ENCODE results near the gene DDX46. TPM values are rescaled to one million over a fixed set of nuclear protein-coding genes. Genes with fewer than 3 reads are reported as not detected.
"Not testable (repeated sequence)": the region's sequence is repeated elsewhere in the genome, so short reads cannot be mapped to it uniquely, and the experiment has no call there.

DDX46 gene
- total RNA-seq, 1 donor from 2014 or later: 20.5 TPM

DNA sequence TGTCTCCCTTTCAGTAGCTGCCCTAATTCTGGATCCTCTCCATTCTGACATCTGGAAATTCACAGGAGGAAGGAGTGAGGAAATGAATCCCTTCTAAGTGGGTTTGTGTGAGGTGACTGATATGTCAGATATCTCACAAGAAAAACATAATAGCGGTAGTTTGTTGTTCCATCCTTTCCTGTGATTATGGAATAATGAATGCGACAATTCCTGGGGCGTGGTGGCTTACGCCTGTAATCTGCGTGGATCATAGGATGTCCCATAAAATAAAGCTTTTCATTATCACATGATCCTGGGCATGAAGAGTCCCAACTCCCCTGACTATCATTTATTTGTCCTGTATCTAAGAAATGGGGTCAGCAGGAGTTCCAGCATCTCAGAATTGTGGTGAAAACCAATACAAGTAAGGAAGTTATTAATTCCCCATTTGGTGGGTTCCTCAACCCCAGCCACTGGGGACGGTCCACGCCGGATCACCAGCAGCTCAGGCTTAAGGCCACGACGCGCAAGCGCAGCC is 86.8 kb downstream of the DDX46 start:
- no peak for DNase-seq (ENCODE audit: low read depth)

DNA sequence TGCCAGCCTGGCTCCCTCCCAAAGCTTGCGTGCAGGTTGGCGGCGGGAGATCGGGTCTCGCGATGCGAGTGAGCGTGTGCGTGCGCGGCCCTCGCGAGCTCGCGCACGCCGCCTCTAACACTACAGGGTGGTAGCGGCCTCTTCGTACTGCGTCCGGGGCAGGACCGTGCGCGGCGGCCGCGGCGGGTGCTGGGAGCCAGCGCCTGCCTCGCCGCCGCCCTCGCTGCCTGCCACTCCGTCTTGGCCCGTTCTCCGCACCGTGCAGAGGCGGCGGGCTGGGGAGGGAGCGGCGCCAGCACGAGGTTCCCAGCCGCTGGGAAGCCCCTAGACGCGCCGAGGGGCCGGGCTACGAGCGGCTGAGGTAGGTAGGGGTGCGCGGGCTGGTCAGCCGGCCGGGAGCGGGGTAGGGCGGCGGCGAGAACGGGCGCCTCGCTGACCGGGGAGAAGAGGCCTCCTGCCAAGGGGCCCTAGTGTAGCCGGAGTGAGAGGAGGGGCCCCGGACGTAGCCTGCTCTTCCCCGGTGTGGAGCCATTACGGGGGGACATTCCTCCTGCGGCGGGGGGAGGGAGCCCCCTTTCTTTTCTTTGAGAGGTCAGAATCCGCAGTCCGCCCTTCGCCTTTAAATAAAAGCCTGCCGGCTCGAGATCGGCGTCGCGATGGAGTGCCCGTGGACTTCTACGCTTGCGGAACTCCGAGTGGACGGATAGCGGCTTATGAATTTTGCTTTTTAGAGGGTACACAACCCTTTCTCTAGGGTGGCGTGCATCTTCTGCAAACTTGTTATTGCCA is 87.5 kb downstream of the DDX46 start, which contains the start of gene C5orf24:
C5orf24 (plus strand) TSS at position 117 of the 789 bp plus-strand sequence. CDS start 8,933 bp downstream, outside the sequence.
- peak; percentile 97 for DNase-seq (ENCODE audit: low read depth)

DNA sequence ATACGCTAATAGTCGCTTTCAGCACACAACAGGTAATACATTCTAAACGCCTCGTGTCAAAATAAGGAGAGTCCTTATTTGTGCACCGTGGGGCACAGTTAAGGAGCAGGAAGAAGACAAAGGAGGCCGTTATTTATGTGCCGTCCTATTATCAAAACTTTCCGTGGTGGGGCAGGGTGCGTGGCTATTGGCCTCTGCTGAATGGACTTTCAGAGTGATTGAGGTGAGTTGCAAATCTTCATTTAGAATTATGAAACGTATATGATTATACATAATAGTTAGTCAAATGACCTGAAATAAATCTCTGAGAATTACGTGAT is 88.0 kb downstream of the DDX46 start:
- peak; percentile 41 for DNase-seq (ENCODE audit: low read depth)

DNA sequence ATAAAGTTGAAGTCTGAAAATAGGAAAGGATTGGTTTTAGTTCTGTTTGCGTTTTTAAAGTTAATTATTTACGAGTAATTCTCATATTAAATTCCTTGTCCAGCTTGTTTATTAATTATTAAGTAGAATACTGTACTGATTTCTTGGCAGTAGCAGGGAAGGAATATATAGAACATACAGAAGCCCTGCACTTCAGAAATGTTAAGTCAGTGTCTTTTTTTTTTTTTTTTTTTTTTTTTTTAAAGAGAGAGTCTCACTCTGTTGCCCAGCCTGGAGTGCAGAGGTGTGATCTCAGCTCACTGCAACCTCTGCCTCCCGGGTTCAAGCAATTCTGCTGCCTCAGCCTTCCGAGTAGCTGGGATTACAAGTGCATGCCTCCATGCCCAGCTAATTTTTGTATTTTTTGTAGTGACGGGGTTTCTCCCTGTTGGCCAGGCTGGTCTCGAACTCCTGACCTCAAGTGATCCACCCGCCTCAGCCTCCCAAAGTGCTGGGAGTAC is 90.9 kb downstream of the DDX46 start:
- not testable (repeated sequence) for DNase-seq (ENCODE audit: low read depth)

DNA sequence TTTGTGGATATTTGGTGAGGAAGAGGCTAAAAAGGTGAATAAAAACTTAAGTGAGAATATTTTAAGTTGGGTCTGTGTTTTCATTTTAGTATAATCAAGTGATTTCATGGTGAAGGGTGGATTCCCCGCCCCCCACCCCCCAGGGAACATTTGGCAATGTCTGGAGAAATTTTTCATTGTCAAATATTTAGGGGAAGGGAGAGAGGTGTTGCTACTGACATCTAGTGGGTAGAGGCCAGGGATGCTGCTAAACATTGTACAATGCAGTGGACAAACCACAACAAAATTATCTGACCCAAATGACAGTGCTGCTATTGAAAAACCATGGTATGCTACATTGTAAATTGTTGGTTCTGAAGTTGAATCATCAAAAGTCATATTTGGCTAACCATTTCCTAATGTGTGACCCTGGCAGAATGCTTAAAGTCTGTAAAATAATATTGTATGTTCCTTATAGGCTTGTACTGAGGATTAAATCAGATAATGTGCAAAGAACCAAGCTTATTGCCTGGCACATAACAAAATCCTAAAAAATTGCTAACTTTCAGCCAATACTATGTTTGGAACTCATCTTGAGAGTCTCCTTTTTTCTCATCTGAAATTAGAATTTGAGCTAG is 92.8 kb downstream of the DDX46 start:
- DNase-seq (ENCODE audit: low read depth): peak; percentile 44

DNA sequence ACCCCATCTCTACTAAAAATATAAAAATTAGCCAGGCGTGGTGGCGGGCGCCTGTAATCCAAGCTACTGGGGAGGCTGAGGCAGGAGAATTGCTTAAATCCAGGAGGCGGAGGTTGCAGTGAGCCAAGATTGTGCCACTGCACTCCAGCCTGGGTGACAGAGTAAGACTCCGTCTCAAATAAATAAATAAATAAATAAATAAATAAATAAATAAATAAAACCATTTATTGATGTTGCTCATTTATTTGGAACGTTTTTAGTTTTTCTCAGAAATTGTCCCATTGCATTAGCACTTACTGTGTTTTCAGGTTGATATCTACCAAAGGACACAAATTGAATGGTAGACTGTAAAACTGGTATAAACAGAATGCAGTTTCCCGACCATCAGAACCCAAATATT is 97.9 kb downstream of the DDX46 start:
- DNase-seq (ENCODE audit: low read depth): not testable (repeated sequence)

DNA sequence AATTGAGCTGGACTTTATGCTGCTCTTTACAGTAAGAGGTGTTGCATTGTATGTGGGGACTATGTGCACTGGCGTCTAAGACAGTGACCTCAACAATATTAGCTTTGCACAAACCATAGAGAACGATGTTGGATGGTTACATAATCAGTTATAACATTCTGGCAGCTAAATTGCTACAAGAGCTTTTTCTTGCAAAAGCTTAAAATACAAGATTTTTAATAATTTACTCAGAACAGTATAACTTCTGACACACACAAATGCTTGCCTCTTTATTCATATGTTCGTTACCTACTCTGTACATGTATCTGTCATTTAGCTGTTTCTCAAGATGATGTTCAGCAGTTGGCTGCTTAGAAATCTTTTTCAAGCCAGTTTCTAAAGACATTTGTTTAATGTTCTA is 98.8 kb downstream of the DDX46 start:
- no peak for DNase-seq (ENCODE audit: low read depth)

DNA sequence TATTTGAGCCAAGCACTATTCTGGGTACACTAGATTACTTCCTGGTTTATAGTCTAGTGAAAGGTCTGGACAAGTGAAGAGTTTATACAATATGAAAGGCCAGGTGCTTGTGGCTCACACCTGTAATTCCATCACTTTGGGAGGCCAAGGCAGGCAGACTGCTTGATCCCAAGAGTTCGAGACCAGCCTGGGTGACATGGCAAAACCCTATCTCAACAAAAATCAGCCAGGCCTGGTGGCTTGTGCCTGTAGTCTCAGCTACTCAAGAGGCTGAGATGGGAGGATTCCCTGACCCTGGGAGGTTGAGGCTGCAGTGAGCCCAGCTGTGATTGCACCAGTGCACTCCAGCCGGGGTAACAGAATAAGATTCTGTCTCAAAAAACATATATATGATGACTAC is 106.1 kb downstream of the DDX46 start:
- DNase-seq (ENCODE audit: low read depth): no peak

DNA sequence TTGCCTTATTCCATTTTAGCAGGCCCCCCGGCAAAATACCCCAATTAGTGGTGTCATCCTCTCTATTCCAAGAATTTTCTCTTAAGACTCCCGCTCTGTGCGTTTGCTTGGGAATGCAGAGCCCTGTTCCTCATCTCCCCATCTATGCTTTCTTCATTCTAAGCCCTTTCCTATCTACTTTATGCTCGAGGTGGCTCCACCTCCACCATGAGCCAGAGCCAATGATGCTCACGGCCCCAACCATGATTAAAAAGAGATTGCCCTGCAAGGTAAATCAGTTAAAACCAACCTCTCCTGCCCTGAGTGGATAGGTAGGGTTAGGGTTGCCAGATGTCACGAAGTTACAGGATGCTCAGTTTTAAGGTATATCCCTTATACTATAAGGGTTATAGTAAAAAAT is 114.9 kb downstream of the DDX46 start:
- DNase-seq (ENCODE audit: low read depth): no peak

DNA sequence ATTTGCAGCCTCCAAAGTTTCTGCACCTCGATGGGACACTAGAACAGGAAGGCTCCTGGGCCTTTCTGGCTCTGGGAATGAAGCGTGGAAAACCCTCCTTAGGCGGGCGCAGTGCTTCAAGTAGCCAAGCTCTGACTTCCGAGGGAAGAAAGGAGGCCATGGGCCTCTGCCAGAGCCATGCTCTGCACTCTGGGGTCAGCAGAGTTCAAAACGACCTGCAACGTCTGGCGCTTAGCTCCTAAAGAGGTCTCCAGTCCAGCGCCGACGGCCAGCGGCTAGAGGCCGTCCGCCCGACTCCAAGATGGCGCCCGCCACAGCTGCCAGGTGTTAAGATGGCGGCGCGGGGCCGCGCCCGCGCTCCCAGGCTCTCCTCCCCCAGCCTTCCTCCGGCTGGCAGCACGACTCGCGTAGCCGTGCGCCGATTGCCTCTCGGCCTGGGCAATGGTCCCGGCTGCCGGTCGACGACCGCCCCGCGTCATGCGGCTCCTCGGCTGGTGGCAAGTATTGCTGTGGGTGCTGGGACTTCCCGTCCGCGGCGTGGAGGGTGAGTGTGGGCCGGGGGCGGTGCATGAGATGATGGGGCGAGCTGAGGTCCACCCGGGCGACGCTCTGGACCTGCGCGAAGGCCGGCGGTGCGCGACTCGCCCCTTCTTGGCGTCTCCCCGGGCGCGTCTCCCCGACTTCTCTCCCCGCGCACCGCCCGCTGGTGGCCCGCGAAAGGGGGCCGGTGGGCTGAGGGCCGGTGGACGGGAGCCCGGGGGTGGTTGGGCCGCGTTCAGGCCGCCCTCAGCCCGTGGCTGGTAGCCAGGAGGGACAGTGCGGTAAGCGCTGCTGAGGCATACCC is 115.6 kb downstream of the DDX46 start, which contains the start of gene TXNDC15:
TXNDC15 (plus strand) TSS at position 385 of the 844 bp plus-strand sequence; CDS start at position 442, 57 bp downstream.
- peak; percentile 87 for DNase-seq (ENCODE audit: low read depth)

DNA sequence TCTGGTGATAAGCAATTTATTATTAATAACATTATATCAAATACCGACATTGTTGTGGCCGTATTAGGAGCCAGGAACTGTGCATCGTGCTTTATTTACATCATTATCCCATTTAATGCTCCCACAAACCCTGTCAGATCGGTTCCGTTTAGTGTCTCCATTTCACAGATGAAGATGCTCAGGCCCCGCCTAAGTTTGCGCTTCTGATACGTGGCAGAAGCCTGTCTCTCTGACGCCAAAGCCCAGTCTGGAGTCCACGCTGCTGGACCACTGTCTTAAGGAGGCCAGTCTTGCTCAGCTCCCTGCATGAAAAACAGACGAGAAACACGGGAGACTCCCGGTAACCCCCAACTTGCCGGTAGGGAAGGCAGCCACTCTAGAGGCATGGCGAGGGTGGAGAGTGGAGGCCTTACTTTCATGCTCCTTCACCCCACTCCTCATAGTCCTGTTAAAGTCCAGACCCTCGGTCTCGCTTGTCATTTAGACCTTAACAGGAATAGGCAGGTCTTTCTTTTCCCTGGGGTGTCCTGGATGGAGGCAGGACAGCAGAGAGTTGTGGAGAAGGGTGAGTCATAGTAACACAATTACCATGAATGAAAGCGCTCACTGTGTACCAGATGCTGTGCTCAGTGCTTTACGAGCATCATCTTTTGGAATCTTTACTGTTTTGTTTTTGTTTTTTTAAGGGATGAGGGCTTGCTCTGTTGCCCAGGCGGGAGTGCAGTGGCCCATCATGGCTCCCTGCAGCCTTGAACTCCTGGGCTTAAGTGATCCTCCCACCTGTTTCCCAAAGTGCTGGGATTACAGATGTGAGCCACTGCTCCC is 116.5 kb downstream of the DDX46 start:
- peak; percentile 77 for DNase-seq (ENCODE audit: low read depth)

DNA sequence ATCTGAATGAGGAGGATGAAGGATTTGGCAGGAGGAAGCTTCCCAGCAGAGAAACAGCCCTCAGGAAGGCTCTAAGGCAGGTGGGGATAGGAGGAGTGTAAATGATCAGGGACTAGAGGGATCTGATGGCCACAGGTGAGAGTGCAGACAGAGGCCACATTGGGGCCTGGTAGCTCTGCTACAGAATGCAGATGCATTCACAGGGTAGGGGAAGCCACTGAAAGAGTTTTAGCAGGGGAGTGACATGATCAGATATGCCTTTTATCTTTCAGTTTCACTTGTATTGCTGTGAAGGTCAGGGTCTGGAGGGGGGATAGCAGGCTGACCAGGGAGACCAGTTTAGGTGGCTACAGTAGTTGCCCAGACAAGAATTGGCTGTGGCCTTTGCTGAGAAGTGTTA is 118.6 kb downstream of the DDX46 start:
- no peak for DNase-seq (ENCODE audit: low read depth)

DNA sequence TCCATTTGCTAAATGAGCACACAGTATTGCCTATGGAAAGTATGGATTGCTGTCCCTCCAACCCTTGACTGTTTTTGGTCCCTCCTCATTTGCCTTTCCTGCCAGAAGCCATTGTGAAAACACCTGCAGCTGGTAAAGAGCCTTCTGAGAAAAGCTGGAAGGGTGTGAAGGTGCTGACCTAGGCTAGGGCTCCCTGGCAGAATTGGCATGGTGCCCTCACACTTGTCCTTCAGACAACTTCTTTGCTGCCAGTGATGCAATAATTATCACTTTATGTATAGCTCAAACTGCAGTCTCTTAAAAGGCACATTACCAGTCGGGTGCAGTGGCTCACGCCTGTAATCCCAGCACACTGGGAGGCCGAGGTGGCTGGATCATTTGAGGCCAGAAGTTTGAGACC is 119.8 kb downstream of the DDX46 start:
- no peak for DNase-seq (ENCODE audit: low read depth)

DNA sequence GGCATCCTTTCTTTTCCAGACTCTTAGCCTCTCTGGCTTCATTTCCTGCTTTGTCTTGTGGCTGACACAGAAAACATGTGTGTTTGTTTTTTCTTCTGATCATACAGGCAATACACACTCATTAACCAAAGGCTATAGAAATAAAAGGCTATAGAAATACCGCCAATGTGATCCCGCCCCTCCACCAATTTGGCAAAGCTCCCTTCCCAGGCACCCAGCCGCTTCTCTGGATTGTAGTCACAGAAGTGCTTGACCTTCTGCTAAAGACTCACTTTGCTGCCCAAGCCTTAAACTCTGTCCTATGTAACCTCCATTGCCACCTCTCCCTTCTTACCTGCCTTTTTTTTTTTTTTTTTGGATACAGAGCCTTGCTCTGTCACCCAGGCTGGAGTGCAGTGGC is 120.9 kb downstream of the DDX46 start:
- DNase-seq (ENCODE audit: low read depth): no peak

Other genes with a start within 250 kb of the DDX46 start
- 5.9 and 10.2 TPM in 2 replicates for gene JADE2, start 233.1 kb upstream of the DDX46 start, total RNA-seq
- gene SAR1B, start 126.0 kb upstream of the DDX46 start, total RNA-seq: 75.6 and 80.3 TPM in 2 replicates
- 23.7 and 29.0 TPM in 2 replicates for gene SEC24A, start 110.0 kb upstream of the DDX46 start, total RNA-seq
- gene CAMLG, start 20.2 kb upstream of the DDX46 start, total RNA-seq: 22.0 and 22.6 TPM in 2 replicates
- gene C5orf24, start 87.2 kb downstream of the DDX46 start, total RNA-seq: 96.8 and 109 TPM in 2 replicates
- gene TXNDC15, start 115.6 kb downstream of the DDX46 start, total RNA-seq: 94.8 and 106 TPM in 2 replicates
- 19.2 and 19.8 TPM in 2 replicates for gene PCBD2, start 146.4 kb downstream of the DDX46 start, total RNA-seq
- gene CATSPER3, start 209.1 kb downstream of the DDX46 start, total RNA-seq: not detected in 2 replicates